ENCODE measurements around the gene CAMK2B.

The CAMK2B gene

GRCh38 chr7:44348851-44349781 is 23.7 kb upstream of the CAMK2B start:
- Histone ChIP-seq H3K36me3 (ENCODE audit: control insufficient read depth, insufficient read depth, low read length) (no peaks in the 10 kb centered on the region), H3K4me3 (ENCODE audit: insufficient read depth, low read depth, low read length) (no peak overlapping the region), H3K4me1 (ENCODE audit: control insufficient read depth, insufficient read depth, low read length) (no peaks in the 10 kb centered on the region), H3K27me3 (ENCODE audit: control insufficient read depth, insufficient read depth, low read length, poor library complexity, severe bottlenecking) (no peaks in the 10 kb centered on the region), H3K27ac (ENCODE audit: insufficient read depth, low read depth, low read length, poor library complexity, severe bottlenecking) (no peak overlapping the region), H3K9me3 (ENCODE audit: control insufficient read depth, low read length) (no peaks in the 10 kb centered on the region)
- WGBS, 2 experiments: 83 to 87% methylated on average over 7 to 8 of the region's 9 CpGs

DNA sequence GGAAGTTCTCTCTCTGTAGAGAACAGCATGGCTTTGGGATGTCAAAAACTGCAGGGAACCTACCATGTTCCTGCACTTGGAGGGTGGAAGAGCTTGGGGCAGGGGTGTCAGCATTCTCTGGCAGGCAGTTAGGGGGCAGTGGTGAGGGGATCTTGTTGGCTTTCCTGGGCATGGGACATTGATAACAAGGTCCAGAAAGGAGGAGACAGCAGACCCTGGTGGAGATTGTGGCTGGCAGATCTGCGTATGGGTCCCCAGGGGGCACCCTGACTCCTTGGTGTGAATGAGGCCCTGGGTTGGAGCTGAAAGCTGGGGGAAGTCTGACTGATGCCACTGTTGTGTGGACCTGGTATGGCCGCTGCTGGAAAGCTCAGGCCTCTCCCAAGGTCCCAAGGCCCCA is 22.9 kb upstream of the CAMK2B start:
- H3K4me3 ChIP-seq (ENCODE audit: insufficient read depth, low read depth, low read length): no peak overlapping the region
- H3K4me1 ChIP-seq (ENCODE audit: control insufficient read depth, insufficient read depth, low read length): no peaks in the 10 kb centered on the region
- whole genome bisulfite sequencing, 2 experiments: 77 to 82% methylated on average over 2 of the region's 2 CpGs
- H3K36me3 ChIP-seq (ENCODE audit: control insufficient read depth, insufficient read depth, low read length): no peaks in the 10 kb centered on the region
- H3K27ac ChIP-seq (ENCODE audit: insufficient read depth, low read depth, low read length, poor library complexity, severe bottlenecking): no peak overlapping the region
- H3K9me3 ChIP-seq (ENCODE audit: control insufficient read depth, low read length): no peaks in the 10 kb centered on the region
- H3K27me3 ChIP-seq (ENCODE audit: control insufficient read depth, insufficient read depth, low read length, poor library complexity, severe bottlenecking): no peaks in the 10 kb centered on the region

GRCh38 chr7:44347546-44348114 is 22.2 kb upstream of the CAMK2B start:
- Histone ChIP-seq H3K4me3 (ENCODE audit: insufficient read depth, low read depth, low read length) (no peak overlapping the region), H3K9me3 (ENCODE audit: control insufficient read depth, low read length) (no peaks in the 10 kb centered on the region), H3K27me3 (ENCODE audit: control insufficient read depth, insufficient read depth, low read length, poor library complexity, severe bottlenecking) (no peaks in the 10 kb centered on the region), H3K4me1 (ENCODE audit: control insufficient read depth, insufficient read depth, low read length) (no peaks in the 10 kb centered on the region), H3K27ac (ENCODE audit: insufficient read depth, low read depth, low read length, poor library complexity, severe bottlenecking) (no peak overlapping the region), H3K36me3 (ENCODE audit: control insufficient read depth, insufficient read depth, low read length) (no peaks in the 10 kb centered on the region)

DNA sequence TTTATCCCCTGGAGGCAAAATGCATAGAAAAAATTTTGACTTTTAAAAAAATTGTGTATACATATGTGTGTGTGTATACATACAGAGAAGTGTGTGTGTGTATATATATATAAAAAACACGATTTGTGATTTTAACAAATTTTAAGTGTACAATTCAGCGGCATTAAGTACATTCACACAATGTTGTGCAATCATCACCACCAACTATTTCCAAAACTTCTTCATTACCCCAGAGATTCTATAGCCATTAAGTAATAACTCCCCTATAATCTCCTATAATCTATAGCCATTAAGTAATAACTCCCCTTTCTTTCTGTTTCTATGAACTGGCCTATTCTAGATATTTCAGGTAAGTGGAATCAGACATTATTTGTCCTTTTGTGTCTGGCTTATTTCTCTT is 20.7 kb upstream of the CAMK2B start:
- no peak overlapping the region for H3K27ac ChIP-seq (ENCODE audit: insufficient read depth, low read depth, low read length, poor library complexity, severe bottlenecking)
- no peaks in the 10 kb centered on the region for H3K4me1 ChIP-seq (ENCODE audit: control insufficient read depth, insufficient read depth, low read length)
- no peak overlapping the region for H3K4me3 ChIP-seq (ENCODE audit: insufficient read depth, low read depth, low read length)
- H3K9me3 ChIP-seq (ENCODE audit: control insufficient read depth, low read length): no peaks in the 10 kb centered on the region
- WGBS, 2 experiments: 90 to 98% methylated on average over 2 of the region's 2 CpGs
- H3K36me3 ChIP-seq (ENCODE audit: control insufficient read depth, insufficient read depth, low read length): no peaks in the 10 kb centered on the region
- no peaks in the 10 kb centered on the region for H3K27me3 ChIP-seq (ENCODE audit: control insufficient read depth, insufficient read depth, low read length, poor library complexity, severe bottlenecking)

DNA sequence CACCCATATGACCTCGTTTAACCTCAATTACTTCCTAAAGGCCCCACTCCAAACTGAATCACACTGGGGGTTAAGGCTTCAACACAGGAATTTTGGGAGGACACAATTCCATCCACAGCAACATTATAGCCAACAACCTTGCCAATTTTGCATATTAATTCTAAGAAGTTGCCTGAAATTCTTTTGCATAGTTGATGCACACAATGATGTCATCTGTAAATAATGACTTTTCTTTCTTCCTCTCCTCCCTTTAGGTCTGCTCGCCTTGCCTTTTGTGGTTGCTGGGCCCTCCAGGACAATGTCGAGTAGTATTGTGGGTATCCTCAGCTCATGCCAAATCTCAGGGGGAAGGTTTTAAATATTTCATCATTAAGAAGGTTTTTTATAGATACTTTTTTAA is 16.0 kb upstream of the CAMK2B start:
- H3K27ac ChIP-seq (ENCODE audit: insufficient read depth, low read depth, low read length, poor library complexity, severe bottlenecking): no peak overlapping the region

DNA sequence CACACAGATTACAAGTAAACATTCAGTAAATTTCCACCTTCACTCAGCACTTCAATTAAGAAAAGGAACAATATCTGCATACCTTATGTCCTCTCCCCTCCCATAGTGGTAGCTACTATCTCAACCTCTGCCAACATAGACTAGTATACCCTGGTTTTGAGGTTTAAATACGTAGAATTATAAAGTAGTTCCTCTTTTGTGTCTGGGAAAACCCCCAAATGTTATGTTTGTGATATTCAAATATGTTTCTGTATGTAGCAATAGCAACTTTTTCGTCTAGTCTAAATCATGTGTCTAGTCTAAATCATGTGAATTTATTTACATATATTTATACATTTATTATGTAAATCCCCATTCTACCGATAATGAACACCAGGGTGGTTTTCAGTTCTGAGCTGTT is 13.2 kb upstream of the CAMK2B start:
- 94 to 97% methylated on average over 2 of the region's 3 CpGs for WGBS, 2 experiments
- Histone ChIP-seq H3K36me3 (ENCODE audit: control insufficient read depth, insufficient read depth, low read length) (no peaks in the 10 kb centered on the region), H3K27ac (ENCODE audit: insufficient read depth, low read depth, low read length, poor library complexity, severe bottlenecking) (no peak overlapping the region), H3K4me3 (ENCODE audit: insufficient read depth, low read depth, low read length) (no peak overlapping the region), H3K27me3 (ENCODE audit: control insufficient read depth, insufficient read depth, low read length, poor library complexity, severe bottlenecking) (no peaks in the 10 kb centered on the region), H3K4me1 (ENCODE audit: control insufficient read depth, insufficient read depth, low read length) (no peaks in the 10 kb centered on the region), H3K9me3 (ENCODE audit: control insufficient read depth, low read length) (no peaks in the 10 kb centered on the region)

More for the DNA sequence above, 16.0 kb upstream of the CAMK2B start:
- Histone ChIP-seq H3K4me1 (ENCODE audit: control insufficient read depth, insufficient read depth, low read length) (no peaks in the 10 kb centered on the region), H3K27me3 (ENCODE audit: control insufficient read depth, insufficient read depth, low read length, poor library complexity, severe bottlenecking) (no peaks in the 10 kb centered on the region), H3K4me3 (ENCODE audit: insufficient read depth, low read depth, low read length) (no peak overlapping the region), H3K36me3 (ENCODE audit: control insufficient read depth, insufficient read depth, low read length) (no peaks in the 10 kb centered on the region), H3K9me3 (ENCODE audit: control insufficient read depth, low read length) (no peaks in the 10 kb centered on the region)
- 85% methylated on average over 2 of the region's 3 CpGs for WGBS, 2 experiments

DNA sequence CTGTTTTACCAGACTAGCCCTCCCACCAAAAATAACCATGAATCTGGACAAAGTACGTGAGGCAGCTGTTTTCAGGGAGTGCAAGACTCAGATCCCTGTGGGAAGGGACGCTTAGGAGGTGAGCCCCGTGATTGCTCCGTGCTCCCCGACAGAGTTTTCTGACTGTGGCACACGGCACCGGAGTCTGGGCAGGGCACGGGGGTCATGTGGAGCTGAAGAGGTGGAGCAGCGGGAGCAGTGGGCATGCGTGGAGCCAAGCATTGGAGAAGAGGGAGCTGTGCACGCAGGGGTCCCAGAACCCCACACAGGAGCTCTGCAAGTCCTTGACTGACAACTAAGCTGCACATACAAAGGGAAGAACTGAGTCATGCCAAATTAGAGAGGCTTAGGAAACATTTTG is 11.1 kb upstream of the CAMK2B start:
- no peaks in the 10 kb centered on the region for H3K4me1 ChIP-seq (ENCODE audit: control insufficient read depth, insufficient read depth, low read length)
- 91 to 93% methylated on average over 11 of the region's 11 CpGs for WGBS, 2 experiments
- no peaks in the 10 kb centered on the region for H3K27me3 ChIP-seq (ENCODE audit: control insufficient read depth, insufficient read depth, low read length, poor library complexity, severe bottlenecking)
- H3K4me3 ChIP-seq (ENCODE audit: insufficient read depth, low read depth, low read length): no peak overlapping the region
- H3K27ac ChIP-seq (ENCODE audit: insufficient read depth, low read depth, low read length, poor library complexity, severe bottlenecking): no peak overlapping the region
- H3K9me3 ChIP-seq (ENCODE audit: control insufficient read depth, low read length): no peaks in the 10 kb centered on the region
- H3K36me3 ChIP-seq (ENCODE audit: control insufficient read depth, insufficient read depth, low read length): no peaks in the 10 kb centered on the region

DNA sequence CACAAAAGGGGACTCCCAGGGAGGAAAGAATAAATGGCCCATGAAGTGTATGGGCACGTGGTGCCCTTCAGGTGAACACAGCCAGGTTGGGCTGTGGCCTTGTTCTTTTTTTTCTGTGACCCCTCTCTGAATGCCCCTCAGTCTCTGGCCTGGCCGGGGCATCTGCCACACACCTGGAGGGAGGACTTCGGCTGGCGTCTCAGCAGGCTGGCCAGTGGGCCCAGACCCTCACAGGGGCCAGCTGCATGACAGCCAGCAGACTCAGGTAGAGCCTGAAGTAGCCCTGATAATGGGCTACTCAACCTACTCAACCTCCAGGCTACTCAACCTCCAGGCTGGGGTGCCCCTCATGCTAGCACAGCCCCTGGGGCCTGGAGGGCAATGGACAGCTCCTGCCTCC is 9.8 kb upstream of the CAMK2B start:
- 90 to 94% methylated on average over 4 of the region's 4 CpGs for WGBS, 2 experiments
- Histone ChIP-seq H3K4me1 (ENCODE audit: control insufficient read depth, insufficient read depth, low read length) (no peaks in the 10 kb centered on the region), H3K36me3 (ENCODE audit: control insufficient read depth, insufficient read depth, low read length) (no peaks in the 10 kb centered on the region), H3K27ac (ENCODE audit: insufficient read depth, low read depth, low read length, poor library complexity, severe bottlenecking) (no peak overlapping the region), H3K9me3 (ENCODE audit: control insufficient read depth, low read length) (no peaks in the 10 kb centered on the region), H3K27me3 (ENCODE audit: control insufficient read depth, insufficient read depth, low read length, poor library complexity, severe bottlenecking) (no peaks in the 10 kb centered on the region), H3K4me3 (ENCODE audit: insufficient read depth, low read depth, low read length) (no peak overlapping the region)

DNA sequence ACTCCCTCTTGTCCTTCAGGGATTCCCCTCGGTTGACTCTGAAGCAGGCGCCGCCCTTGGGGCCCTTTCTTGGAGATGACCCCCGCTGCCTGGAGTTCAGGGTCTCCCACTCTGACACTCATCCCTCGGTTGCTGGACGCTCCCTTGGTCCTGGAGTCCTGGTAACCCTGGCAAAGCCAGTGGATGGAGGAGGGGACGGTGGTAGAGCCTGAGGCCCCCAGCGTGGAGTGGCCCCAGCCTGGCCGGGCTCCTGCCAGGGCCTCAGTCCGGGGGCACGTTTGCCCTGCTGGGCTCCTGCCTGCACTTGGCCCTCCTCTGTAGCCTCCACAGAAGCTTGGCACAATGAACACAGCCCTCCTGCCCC is 9.3 kb upstream of the CAMK2B start:
- Histone ChIP-seq H3K36me3 (ENCODE audit: control insufficient read depth, insufficient read depth, low read length) (no peaks in the 10 kb centered on the region), H3K27me3 (ENCODE audit: control insufficient read depth, insufficient read depth, low read length, poor library complexity, severe bottlenecking) (no peaks in the 10 kb centered on the region), H3K9me3 (ENCODE audit: control insufficient read depth, low read length) (no peaks in the 10 kb centered on the region), H3K27ac (ENCODE audit: insufficient read depth, low read depth, low read length, poor library complexity, severe bottlenecking) (no peak overlapping the region), H3K4me3 (ENCODE audit: insufficient read depth, low read depth, low read length) (no peak overlapping the region), H3K4me1 (ENCODE audit: control insufficient read depth, insufficient read depth, low read length) (no peaks in the 10 kb centered on the region)
- 92 to 94% methylated on average over 11 of the region's 11 CpGs for WGBS, 2 experiments

DNA sequence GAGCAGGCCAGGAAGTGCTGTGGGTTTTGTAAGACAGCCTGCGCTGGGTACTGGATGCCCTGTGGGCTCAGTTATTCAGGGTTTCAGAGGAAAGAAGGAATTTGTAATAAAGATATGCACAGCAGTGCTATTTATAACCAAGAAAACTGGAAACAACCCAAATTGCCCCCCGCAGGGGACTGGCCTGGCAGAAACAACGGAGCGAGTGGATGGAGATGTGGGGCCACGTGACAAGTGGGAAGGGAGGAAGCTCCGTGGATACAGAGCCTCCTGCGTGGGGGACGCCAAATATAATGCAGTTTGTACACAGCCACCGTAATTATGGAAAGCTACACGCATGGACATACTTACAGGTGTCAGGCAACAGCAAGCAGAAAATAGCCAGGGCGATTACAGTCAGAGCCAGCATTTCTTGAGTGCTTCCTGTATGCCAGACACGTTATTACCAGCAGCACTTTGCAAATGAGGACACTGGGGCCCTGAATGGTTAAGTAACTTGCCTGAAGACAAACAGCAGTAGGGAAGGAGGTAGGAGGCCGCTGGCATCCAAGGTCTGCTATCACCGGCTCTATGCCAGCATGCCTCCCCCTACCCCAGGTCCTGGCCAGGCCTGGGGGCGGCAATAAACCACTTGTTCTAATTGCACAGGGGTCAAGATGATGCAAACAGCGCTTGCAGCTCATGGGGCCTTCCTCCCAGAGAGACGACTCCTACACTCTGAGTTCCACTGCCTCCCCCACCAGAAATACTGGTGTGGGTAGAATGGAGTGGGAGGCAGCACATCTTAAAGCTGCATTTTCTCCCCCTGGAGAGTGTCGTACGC is 8.7 kb upstream of the CAMK2B start:
- Histone ChIP-seq H3K27me3 (ENCODE audit: control insufficient read depth, insufficient read depth, low read length, poor library complexity, severe bottlenecking) (no peaks in the 10 kb centered on the region), H3K36me3 (ENCODE audit: control insufficient read depth, insufficient read depth, low read length) (no peaks in the 10 kb centered on the region), H3K9me3 (ENCODE audit: control insufficient read depth, low read length) (no peaks in the 10 kb centered on the region), H3K27ac (ENCODE audit: insufficient read depth, low read depth, low read length, poor library complexity, severe bottlenecking) (no peak overlapping the region), H3K4me3 (ENCODE audit: insufficient read depth, low read depth, low read length) (no peak overlapping the region), H3K4me1 (ENCODE audit: control insufficient read depth, insufficient read depth, low read length) (no peaks in the 10 kb centered on the region)
- whole genome bisulfite sequencing, 2 experiments: 88 to 89% methylated on average over 19 of the region's 19 CpGs
